GM18909 (cell line): ENCODE data around the gene TLCD3B.

ENCODE experiments used
- ATAC-seq: cut with Tn5 transposase; IDR thresholded peaks from one replicate; pipeline ENCODE4 v1.9.1; 2021; ENCODE audit warnings: mild to moderate bottlenecking; ENCODE audit not compliant: unreplicated experiment, poor library complexity

The TLCD3B gene

DNA sequence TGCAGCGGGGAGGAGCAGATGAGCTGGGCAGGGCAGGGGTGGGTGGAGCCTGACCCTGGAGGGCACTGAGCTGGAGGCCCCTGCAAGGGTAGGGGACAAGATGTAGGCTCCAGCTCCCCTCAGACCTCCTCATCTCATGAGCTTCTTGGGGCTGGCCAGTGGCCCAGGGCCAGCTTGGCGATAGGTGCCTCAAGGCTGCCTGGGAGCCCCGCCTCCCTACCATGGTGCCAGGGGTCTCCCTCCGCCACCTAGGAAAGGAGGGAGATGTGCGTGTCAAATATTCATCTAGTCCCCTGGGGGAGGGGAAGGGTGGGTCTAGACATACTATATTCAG is 39.5 kb downstream of the TLCD3B start:
- no peak for ATAC-seq

DNA sequence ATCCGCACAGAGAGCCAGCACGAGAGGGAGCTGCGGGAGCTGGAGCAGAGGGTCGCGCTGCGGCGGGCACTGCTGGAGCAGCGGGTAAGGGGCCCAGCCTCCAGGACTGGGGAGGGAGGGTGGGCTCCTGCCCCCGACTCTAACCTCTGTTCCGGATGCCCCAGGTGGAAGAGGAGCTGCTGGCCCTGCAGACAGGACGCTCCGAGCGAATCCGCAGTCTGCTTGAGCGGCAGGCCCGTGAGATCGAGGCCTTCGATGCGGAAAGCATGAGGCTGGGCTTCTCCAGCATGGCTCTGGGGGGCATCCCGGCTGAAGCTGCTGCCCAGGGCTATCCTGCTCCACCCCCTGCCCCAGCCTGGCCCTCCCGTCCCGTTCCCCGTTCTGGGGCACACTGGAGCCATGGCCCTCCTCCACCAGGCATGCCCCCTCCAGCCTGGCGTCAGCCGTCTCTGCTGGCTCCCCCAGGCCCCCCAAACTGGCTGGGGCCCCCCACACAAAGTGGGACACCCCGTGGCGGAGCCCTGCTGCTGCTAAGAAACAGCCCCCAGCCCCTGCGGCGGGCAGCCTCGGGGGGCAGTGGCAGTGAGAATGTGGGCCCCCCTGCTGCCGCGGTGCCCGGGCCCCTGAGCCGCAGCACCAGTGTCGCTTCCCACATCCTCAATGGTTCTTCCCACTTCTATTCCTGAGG is 40.0 kb downstream of the TLCD3B start:
- ATAC-seq = no peak

DNA sequence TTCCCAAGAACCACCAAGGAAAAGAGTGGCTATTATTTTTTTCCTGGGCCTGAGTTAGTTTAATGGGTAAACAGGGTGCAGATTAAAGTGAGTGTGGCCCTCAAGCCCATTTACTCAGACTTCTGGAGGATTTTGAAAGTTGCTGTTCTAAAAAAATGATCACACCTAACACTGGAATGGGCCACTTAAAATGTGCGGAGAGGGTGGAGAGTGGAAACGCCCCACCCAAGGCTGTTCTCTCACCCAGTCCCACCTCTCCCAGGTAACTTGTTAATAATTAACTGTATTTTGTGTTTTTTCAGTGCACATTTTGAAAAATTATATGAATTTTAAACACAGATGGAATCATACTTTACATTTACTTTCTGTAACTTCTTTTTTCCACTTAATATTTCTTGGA is 41.0 kb downstream of the TLCD3B start:
- no peak for ATAC-seq

DNA sequence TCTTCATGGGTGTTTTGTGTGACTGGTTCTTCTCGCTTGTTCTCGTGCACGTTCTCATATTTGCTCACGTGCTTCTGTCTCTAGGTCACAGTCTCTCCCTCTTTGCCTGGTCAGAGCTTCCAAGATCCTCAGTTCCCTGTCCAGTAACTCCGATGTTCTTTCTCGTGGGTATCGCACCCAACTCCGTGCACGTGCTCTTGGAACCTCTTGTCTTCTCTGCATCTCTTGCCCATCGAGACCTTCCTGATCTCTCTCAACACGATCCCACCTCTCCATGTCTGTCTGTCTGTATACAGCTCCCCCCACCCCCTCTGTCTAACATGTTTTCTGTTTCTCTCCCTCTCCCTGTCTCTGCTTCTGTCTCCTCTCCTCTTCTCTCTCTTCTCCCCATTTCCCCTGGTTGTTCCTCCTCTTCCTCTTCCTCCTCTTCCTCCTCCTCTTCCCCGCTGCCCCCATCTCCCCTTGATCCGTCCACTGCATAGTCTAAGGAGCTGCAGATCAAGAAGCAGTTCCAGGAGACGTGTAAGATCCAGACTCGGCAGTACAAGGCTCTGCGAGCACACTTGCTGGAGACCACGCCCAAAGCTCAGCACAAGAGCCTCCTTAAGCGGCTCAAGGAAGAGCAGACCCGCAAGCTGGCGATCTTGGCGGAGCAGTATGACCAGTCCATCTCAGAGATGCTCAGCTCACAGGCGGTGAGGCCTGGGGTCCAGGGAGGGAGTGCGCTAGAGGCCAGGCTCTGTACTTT is 41.8 kb downstream of the TLCD3B start:
- ATAC-seq = no peak

DNA sequence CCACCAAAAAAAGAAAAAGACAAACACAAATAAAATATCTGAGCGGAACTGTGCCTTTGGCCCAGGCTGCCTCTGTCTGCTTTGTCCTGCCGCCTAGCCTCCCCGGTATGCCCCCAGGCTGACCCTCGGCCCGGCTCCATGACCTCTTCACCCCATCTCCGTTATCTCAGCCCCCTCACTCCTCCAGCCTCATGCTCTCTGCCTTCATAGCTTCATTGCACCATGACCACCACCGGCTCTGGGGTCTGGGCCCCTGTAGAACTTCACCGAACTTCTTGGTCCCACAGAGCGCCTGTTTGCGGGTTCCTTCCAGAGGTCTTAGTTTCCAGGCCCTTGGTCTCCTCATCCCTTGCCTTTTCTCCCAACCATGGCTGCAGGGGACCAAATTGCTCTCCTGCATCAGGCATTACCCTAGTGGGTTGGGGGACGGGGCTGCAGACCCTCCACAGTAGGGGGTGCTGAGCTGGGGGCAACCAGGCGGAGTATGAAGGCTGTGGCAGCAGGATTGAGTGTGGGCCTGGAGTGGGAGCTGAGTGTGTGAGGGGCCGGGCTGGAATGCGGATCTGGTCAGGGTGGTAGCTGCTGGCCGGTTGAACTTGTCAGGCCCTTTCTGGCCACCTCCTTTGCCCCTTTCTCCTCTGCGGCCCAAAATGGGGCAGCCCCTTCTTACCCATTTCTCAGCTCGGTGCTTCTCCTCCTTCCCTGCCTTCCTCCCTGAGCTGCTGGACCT is 42.6 kb downstream of the TLCD3B start:
- no peak for ATAC-seq

DNA sequence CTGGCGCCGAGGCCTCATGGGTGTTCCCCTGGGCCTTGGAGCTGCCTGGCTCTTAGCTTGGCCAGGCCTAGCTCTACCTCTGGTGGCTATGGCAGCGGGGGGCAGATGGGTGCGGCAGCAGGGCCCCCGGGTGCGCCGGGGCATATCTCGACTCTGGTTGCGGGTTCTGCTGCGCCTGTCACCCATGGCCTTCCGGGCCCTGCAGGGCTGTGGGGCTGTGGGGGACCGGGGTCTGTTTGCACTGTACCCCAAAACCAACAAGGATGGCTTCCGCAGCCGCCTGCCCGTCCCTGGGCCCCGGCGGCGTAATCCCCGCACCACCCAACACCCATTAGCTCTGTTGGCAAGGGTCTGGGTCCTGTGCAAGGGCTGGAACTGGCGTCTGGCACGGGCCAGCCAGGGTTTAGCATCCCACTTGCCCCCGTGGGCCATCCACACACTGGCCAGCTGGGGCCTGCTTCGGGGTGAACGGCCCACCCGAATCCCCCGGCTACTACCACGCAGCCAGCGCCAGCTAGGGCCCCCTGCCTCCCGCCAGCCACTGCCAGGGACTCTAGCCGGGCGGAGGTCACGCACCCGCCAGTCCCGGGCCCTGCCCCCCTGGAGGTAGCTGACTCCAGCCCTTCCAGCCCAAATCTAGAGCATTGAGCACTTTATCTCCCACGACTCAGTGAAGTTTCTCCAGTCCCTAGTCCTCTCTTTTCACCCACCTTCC is 43.5 kb downstream of the TLCD3B start:
- ATAC-seq = no peak

DNA sequence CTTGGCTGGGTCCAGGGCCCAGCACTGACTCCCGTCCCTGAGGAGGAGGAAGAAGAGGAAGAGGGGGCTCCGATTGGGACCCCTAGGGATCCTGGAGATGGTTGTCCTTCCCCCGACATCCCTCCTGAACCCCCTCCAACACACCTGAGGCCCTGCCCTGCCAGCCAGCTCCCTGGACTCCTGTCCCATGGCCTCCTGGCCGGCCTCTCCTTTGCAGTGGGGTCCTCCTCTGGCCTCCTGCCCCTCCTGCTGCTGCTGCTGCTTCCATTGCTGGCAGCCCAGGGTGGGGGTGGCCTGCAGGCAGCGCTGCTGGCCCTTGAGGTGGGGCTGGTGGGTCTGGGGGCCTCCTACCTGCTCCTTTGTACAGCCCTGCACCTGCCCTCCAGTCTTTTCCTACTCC is 44.1 kb downstream of the TLCD3B start:
- ATAC-seq = no peak

DNA sequence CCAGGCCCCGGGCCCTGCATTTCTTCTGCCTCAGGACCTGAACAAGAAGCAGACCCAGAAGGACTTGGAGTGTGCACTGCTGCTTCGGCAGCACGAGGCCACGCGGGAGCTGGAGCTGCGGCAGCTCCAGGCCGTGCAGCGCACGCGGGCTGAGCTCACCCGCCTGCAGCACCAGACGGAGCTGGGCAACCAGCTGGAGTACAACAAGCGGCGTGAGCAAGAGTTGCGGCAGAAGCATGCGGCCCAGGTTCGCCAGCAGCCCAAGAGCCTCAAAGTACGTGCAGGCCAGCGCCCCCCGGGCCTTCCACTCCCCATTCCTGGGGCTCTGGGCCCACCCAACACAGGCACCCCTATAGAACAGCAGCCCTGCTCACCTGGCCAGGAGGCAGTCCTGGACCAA is 44.8 kb downstream of the TLCD3B start:
- ATAC-seq = no peak

DNA sequence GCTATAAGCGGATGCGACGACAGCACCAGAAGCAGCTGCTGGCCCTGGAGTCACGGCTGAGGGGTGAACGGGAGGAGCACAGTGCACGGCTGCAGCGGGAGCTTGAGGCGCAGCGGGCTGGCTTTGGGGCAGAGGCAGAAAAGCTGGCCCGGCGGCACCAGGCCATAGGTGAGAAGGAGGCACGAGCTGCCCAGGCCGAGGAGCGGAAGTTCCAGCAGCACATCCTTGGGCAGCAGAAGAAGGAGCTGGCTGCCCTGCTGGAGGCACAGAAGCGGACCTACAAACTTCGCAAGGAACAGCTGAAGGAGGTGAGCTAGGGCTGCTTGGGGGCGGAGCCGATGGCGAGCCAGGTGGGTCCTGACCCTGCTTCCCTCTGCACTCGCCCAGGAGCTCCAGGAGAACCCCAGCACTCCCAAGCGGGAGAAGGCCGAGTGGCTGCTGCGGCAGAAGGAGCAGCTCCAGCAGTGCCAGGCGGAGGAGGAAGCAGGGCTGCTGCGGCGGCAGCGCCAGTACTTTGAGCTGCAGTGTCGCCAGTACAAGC is 45.7 kb downstream of the TLCD3B start:
- ATAC-seq = no peak

DNA sequence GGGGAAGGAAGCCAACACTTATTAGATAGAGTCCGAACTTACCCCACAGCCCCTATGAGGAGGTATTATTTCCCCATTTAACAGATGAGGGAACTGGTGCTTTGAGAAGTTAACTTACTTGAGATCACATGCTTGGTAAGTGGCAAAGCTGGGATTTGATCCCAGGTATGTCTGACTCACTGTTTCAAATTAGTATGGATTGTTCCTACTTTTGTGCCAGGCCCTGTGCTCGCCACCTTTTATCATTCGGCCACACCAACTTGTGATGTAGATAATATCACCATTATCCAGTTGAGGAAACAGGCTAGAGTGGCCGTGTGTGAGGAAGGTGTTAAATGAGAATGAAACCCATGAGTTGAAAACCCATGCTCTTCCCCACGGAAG is 46.3 kb downstream of the TLCD3B start:
- ATAC-seq = no peak

DNA sequence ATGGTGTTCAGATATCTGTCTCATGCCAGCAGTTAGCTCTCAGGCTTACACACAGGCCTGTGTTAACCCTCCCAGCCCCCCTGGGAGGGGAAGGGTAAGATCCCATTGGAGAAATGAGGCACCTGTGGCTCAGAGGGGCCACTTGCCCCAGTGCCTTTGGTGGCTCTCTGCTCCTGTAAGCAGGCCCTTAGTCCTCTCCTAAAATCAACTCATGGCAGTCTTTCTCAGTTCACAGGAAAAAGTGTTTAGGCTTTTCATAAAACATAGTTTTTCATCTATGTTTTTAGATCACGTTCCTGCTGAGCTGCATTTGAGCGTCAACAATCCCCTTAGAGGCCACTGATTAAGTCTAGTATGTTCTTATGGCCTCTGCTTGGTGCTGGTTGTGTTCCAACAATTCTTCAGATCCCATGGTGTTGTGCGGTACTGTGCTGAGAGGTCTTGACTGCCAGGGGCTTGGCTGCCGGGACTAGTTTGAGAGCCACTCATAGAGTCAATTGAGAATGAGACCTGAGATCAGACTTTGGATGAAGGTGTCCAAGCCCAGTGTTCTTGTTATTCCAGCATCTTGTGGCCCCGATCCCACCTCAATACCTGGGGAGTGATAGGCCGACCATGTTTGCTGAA is 46.8 kb downstream of the TLCD3B start:
- ATAC-seq = no peak

DNA sequence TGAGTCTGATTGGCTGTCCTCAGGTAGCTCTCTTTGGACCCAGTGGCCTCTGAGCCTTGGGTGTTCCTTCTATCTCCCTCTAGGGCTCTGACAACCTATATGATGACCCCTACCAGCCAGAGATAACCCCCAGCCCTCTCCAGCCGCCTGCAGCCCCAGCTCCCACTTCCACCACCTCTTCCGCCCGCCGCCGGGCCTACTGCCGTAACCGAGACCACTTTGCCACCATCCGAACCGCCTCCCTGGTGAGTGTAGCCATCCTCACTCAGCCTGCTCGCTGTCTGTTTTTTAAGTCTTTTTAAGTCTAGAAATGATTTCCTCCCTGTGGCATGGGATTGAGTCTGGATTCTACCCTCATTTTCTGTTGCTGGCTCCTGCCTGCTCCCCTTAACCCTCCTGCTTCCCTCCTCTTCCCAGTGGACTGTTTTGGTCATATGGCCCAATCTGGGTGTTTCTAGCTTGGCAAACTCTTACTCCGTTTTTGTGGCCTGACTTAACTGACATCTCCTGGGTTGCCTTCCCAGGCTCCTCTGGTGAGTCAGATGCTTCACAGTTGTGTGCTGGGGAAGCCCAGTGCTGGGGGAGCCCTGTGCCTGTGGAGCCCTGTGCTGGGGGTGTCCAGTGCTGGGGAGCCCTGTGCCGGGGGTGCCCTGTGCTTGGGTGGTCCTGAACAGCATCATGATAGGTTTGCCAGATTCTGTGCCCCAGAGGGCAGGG is 47.5 kb downstream of the TLCD3B start:
- ATAC-seq = no peak

DNA sequence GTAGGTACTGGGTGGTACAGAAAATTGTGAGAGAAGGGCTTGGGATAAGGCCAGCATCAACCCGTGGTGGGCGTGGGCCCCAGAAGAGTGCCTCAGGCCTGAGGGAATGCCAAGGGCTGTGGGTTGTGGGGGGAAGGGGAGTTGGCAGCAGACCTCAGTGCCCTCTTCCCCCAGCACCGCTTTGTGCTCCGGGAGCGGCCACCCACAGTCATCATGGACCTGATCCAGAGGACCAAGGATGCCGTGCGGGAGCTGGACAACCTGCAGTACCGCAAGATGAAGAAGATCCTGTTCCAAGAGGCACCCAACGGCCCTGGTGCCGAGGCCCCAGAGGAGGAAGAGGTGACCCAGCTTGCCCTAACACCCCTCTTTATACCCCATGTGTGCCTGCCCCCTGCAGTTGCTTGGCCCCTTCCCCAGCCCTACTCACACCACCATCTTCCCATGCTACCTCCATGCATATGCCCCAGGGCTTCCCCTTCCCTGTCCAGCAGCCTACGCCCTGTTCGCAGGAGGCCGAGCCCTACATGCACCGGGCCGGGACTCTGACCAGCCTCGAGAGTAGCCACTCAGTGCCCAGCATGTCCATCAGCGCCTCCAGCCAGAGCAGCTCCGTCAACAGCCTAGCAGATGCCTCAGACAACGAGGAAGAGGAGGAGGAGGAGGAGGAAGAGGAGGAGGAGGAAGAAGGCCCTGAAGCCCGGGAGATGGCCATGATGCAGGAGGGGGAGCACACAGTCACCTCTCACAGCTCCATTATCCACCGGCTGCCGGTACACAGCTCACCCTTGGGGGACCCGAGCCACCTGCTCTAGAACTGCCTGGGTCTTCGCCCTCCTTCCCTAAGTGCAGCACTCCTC is 48.3 kb downstream of the TLCD3B start:
- ATAC-seq = no peak

DNA sequence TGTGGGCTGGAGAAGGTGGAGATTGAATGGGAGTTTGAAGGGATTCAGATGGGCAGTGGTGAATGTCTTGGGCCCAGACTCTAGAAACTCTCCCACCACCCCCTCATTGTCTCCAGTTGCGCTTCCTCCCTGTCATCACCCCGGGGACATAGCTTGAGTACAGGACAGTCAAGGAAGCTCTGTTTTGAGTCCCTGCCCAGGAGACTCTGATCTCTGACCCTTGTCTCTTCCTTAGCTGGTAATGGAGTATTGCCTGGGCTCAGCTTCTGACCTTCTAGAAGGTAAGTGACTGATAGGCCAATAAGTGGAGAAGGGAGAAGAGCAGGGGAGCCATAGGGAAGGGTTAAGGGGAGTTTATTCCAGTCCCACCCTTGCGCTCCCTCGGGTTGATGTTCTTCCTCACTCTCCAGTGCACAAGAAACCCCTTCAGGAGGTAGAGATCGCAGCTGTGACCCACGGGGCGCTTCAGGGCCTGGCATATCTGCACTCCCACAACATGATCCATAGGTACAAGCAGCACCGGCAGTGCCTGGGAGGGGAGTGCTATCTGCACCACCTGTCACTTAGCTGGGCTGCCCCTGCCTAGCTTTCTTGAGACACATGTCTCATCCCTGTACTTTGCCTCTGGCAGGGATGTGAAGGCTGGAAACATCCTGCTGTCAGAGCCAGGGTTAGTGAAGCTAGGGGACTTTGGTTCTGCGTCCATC is 52.4 kb downstream of the TLCD3B start:
- ATAC-seq = no peak

DNA sequence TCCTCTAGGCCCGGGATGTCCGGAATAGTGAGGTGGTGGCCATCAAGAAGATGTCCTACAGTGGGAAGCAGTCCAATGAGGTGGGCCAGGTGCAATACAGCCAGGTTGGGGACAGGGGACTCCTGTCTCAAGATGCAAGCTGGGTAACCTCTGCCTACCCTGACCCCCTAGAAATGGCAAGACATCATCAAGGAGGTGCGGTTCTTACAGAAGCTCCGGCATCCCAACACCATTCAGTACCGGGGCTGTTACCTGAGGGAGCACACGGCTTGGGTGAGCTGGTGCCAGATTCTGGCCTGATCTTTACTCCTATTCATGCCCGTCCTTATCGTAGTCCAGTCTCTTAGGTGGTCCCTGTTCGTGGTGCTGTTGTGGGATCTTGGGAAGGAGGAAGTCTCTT is 53.0 kb downstream of the TLCD3B start:
- ATAC-seq = no peak

DNA sequence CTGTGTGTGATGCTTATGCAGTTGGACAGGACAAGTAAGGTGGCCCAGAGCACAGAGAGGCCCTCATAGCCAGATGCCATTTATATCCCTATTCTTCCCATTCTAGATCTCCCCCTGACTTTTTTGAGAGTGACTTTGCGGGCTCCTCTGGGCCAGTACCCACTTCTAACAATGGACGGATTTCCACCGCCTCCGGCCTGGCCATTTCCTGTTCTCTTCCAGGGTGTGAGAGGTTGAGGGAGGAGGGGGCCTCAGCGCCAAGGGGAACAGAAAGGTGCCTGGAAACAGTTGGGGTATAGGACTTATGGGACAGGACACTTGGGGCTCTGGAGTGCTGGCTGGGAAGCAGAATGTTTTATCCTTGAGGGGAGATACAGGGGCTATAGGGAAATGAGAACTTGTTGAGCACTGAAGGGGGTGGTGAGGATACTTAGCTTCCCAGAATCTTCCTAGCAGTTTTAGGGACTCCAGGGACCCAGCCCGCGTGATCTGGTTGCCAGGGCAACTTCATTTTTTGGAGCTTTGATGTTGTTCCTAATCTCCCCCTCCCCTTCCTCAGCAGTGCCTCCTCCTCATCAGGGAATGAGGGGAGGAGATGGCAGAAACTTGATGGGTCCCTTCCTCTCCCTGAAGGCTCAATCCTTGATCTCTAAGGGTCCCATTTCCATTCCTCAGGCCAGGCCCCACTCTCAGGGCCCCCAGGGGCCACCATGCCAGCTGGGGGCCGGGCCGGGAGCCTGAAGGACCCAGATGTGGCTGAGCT is 53.8 kb downstream of the TLCD3B start:
- no peak for ATAC-seq

DNA sequence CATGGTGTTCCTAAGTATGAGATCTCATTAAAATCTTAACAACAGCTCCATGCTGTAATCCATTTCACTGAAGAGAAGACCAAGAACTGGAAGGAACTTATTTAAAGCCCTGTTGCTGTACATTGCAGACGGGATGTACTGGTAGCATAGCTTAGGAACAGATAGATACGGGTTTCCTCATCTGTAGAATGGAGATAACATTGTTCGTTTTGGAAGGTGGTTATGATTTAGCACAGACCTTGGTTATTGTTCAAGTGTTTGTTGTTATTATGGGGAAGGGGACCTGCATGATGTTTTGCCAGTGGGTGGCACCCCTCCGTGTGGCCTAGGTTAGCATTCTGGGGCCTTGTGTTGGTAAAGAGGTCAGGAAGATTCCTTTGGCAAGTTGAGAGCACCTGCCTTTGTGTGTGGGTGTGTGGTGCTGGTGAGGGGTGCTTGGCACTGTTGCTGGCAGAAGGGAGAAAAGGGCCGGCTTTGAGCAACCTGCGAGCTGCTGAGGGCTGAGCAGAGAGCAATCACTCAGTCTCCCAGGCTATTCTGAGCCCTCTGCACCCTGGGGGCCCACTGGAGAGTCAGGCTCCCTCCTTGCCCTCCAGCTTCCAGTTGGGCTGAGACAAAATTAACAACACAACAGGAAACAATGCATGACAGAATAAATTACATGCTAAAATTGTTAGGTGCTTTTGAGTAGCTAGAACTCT is 55.1 kb downstream of the TLCD3B start:
- ATAC-seq = no peak
